HCT116 (cell line): Measurements from ENCODE around the gene KATNAL1. TPM values are rescaled to one million over a fixed set of nuclear protein-coding genes. Genes with fewer than 3 reads are reported as not detected.

ENCODE experiments used
- ATAC-seq: fragments of 200-7000 bp; cut with Tn5 transposase; 2 replicates; pipeline ENCODE4 v1.9.1; 2020; ENCODE audit warnings: mild to moderate bottlenecking, moderate library complexity
- BruUV-seq: library from RNA; stranded (reverse); fragments of 400-500 nt; replicated peaks from 2 replicates; lab custom pipeline; 2021; lab: Mats Ljungman, UMichigan
- CTCF ChIA-PET: fragments of 300-600 bp; sonication (Branson Sonifier 250); formaldehyde crosslinking; loops from one replicate; lab custom pipeline; 2021; ENCODE audit warnings: antibody characterized with exemption; lab: Charles Lee
- POLR2A ChIA-PET: fragments of 300-600, 350-600 bp; sonication (Branson Sonifier 250); formaldehyde crosslinking; loops from one replicate; lab custom pipeline; 2021; ENCODE audit warnings: antibody characterized with exemption; lab: Charles Lee
- RAD21 ChIA-PET, 2 experiments: fragments of 300-600 bp; sonication (Branson Sonifier 250); formaldehyde crosslinking; loops; one replicate each; lab custom pipeline; 2023; ENCODE audit warnings: low total read pairs in 2 of 2; ENCODE audit not compliant: uncharacterized antibody in 2 of 2, unreplicated experiment in 2 of 2, low non-redundant PET in 1 of 2; lab: Charles Lee
- DNase-seq: peaks from one replicate; pipeline ENCODE4 v3.0.0-alpha.2; 2010; ENCODE audit warnings: low read depth, low spot score
- H2AFZ ChIP-seq: fragments of 200-600 bp; shearing (Covaris generic), sonication (generic); 2 replicates; pipeline ENCODE4 v1.6.1; 2017; ENCODE audit warnings: low read depth, mixed run types, mixed read lengths, antibody characterized with exemption, low read length; ENCODE audit not compliant: poor library complexity, severe bottlenecking
- H3K27ac ChIP-seq: 2 replicates; pipeline ENCODE4 v1.5.1; 2012; ENCODE audit warnings: low read depth, low read length
- H3K27me3 ChIP-seq: fragments of 200-600 bp; sonication (generic); 2 replicates; pipeline ENCODE4 v1.6.1; 2016; ENCODE audit warnings: mixed run types, low read length, mixed read lengths; ENCODE audit not compliant: insufficient read depth
- H3K36me3 ChIP-seq, 2 experiments: fragments of 200-500 bp in 1 of 2; fragments of 200-600 bp in 1 of 2; sonication (Bioruptor generic) in 1 of 2; sonication (generic) in 1 of 2; 2 replicates each; pipeline versions ENCODE4 v1.5.1 to v1.6.1; 2014 to 2016; ENCODE audit warnings: low read length in 2 of 2, inconsistent platforms in 1 of 2, mixed read lengths in 1 of 2, mixed run types in 1 of 2; ENCODE audit not compliant: insufficient read depth in 2 of 2, control insufficient read depth in 1 of 2
- H3K4me1 ChIP-seq, 2 experiments: fragments of 200-600 bp in 1 of 2; sonication (generic) in 1 of 2; 2 replicates each; pipeline versions ENCODE4 v1.5.1 to v1.6.1; 2012 to 2017; ENCODE audit warnings: low read length in 2 of 2, inconsistent platforms in 1 of 2, mild to moderate bottlenecking in 1 of 2, mixed read lengths in 1 of 2, mixed run types in 1 of 2, moderate library complexity in 1 of 2; ENCODE audit not compliant: insufficient read depth in 2 of 2, control insufficient read depth in 1 of 2
- H3K4me2 ChIP-seq: fragments of 200-600 bp; sonication (generic); 2 replicates; pipeline ENCODE4 v1.6.1; 2017; ENCODE audit warnings: mixed run types, low read length, mixed read lengths
- H3K4me3 ChIP-seq, 2 experiments: fragments of 200-600 bp in 1 of 2; sonication (generic) in 1 of 2; replicated peaks in 1 of 2; 2 replicates each; pipeline ENCODE4 v1.5.1; 2011 to 2016; ENCODE audit warnings: low read length in 2 of 2, control low read depth in 1 of 2, low read depth in 1 of 2, mild to moderate bottlenecking in 1 of 2, mixed read lengths in 1 of 2, mixed run types in 1 of 2
- H3K79me2 ChIP-seq: fragments of 200-600 bp; sonication (generic); 2 replicates; pipeline ENCODE4 v1.6.1; 2017; ENCODE audit warnings: mild to moderate bottlenecking, mixed run types, low read length, moderate library complexity, mixed read lengths; ENCODE audit not compliant: insufficient read depth
- H3K9ac ChIP-seq: fragments of 200-600 bp; sonication (generic); 2 replicates; pipeline ENCODE4 v1.6.1; 2016; ENCODE audit warnings: low read length, mixed read lengths
- H3K9me2 ChIP-seq: fragments of 200-600 bp; sonication (generic), shearing (Covaris generic); 2 replicates; pipeline ENCODE4 v1.6.1; 2017; ENCODE audit warnings: mixed run types, mild to moderate bottlenecking, moderate library complexity; ENCODE audit not compliant: insufficient read depth
- H3K9me3 ChIP-seq, 2 experiments: fragments of 200-500 bp in 1 of 2; fragments of 200-600 bp in 1 of 2; sonication (Bioruptor generic) in 1 of 2; sonication (generic) in 1 of 2; 2 replicates each; pipeline ENCODE4 v1.6.1; 2014 to 2017; ENCODE audit warnings: low read length in 2 of 2, mixed read lengths in 2 of 2, inconsistent platforms in 1 of 2, low read depth in 1 of 2, mild to moderate bottlenecking in 1 of 2, mixed run types in 1 of 2, moderate library complexity in 1 of 2; ENCODE audit not compliant: control insufficient read depth in 1 of 2, insufficient read depth in 1 of 2
- H4K20me1 ChIP-seq: fragments of 200-600 bp; sonication (generic), shearing (Covaris generic); 2 replicates; pipeline ENCODE4 v1.6.1; 2017; ENCODE audit warnings: mixed run types, mild to moderate bottlenecking, moderate library complexity; ENCODE audit not compliant: insufficient read depth
- CBX3 ChIP-seq: IDR thresholded peaks from 2 replicates; pipeline ENCODE4 v1.6.1; 2012; ENCODE audit warnings: low read depth
- JUND ChIP-seq: IDR thresholded peaks from 2 replicates; pipeline ENCODE4 v1.6.1; 2012
- POLR2A ChIP-seq: IDR thresholded peaks from 2 replicates; pipeline ENCODE4 v1.7.0; 2011; ENCODE audit warnings: borderline replicate concordance; ENCODE audit not compliant: insufficient read depth, insufficient read length; ENCODE audit errors: extremely low read depth
- RAD21 ChIP-seq: IDR thresholded peaks from 2 replicates; pipeline ENCODE4 v1.6.1; 2012; ENCODE audit warnings: low read depth, mild to moderate bottlenecking
- SP1 ChIP-seq: IDR thresholded peaks from 2 replicates; pipeline ENCODE4 v1.6.1; 2012; ENCODE audit warnings: low read depth
- SRF ChIP-seq: IDR thresholded peaks from 2 replicates; pipeline ENCODE4 v1.6.1; 2012; ENCODE audit warnings: low read depth
- ZFX ChIP-seq: fragments of 450-650 bp; IDR thresholded peaks from 2 replicates; pipeline ENCODE4 v1.6.1; 2017
- intact Hi-C: fragments of 100-400 bp; cut with micrococcal nuclease; formaldehyde crosslinking; loops from 2 replicates; pipeline ENCODE4 v1.10.0; 2022
- total RNA-seq: library from RNA; stranded (reverse); gene quantifications from one replicate; pipeline ENCODE4 v1.2.1, GENCODE V29; 2021; ENCODE audit not compliant: unreplicated experiment
- TF ChIP-seq, protein P1 (sequence below): IDR thresholded peaks from 2 replicates; pipeline ENCODE4 v1.6.1; 2012; ENCODE audit warnings: low read depth
- TF ChIP-seq, protein P2 (sequence below): IDR thresholded peaks from 2 replicates; pipeline ENCODE4 v1.6.1; 2012

Gene KATNAL1
- total RNA-seq, 1 experiment from 2014 or later: 17.3 TPM

DNA sequence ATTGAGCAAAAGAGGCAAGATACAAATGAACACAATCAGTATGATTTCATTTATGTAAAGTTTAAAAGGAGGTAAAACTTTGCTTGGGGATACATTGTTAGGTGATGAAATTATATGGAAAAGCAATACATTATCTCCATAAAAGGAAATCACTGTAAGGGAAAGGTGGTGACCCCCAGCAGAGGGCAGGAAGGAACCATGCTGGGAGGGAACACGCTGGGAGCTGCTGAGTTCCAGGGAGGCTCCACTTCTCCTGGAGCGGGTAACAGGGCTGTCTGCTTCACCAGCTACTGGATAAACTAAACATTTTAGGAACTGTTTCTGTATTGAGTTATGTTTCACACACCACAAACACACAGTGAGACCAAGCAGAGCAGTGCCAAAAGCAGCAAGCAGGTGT, 91.2 kb downstream of the KATNAL1 start:
- CTCF ChIA-PET: no interaction called here
- Histone ChIP-seq H2AFZ (no peak overlapping the region), H3K4me1 (0 out of 4 replicates have a peak, but pooled peaks cover 0 to 7% of the 10 kb centered on the region in 2 experiments), H3K27ac (no peak overlapping the region), H3K27me3 (no peaks in the 10 kb centered on the region), H3K4me3 (no peak overlapping the region), H3K79me2 (peaks cover 6% of the 10 kb centered on the region), H3K36me3 (no peaks in the 10 kb centered on the region; a peak in 1 of 4 replicates), H3K4me2 (no peak overlapping the region)
- no TSS peak for BruUV-seq
- DNase-seq: no peak
- intact Hi-C loops: no loop called here
- TF ChIP-seq RAD21 (peak; percentile 35; the same call in 1 of the 2 replicates), POLR2A (no peak), SRF (peak; percentile 31; the same call in 1 of the 2 replicates), CBX3 (no peak)
- TF ChIP-seq, all 23 proteins: peak for 2
- Histone ChIP-seq H3K9ac (no peak overlapping the region), H3K9me3 (no peaks in the 10 kb centered on the region), H4K20me1 (no peaks in the 10 kb centered on the region), H3K9me2 (no peaks in the 10 kb centered on the region)
- POLR2A ChIA-PET: no interaction called here
- RAD21 ChIA-PET: no interaction called here
- ATAC-seq: peak; percentile 63; the same call in 1 of the 2 replicates

DNA sequence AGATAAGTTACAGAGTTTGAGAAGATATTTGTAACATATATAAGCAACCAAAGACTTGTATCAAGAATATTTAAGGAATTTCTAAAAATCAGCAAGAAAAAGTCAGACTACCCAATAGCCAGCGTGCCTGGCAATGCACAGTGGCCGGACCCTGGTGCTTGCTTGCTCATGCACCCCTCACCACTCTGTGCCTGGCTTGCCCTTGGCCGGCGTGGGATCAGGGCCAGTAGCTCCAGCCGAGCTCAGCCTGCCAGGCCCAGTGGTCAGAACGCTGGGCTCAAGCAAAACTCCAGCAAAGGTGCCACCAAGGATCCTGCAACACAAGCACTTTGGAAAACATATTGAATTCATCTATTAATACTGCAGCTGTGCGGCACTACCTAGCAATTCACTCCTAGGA, 95.1 kb downstream of the KATNAL1 start:
- H3K4me1 ChIP-seq: 0 out of 4 replicates have a peak, but pooled peaks cover 0 to 7% of the 10 kb centered on the region in 2 experiments
- ChIA-PET POLR2A (no interaction called here), RAD21 (no interaction called here), CTCF (no interaction called here)
- H3K27me3 ChIP-seq: no peaks in the 10 kb centered on the region
- DNase-seq (no peak), ATAC-seq (no peak)
- H4K20me1 ChIP-seq: no peaks in the 10 kb centered on the region
- H3K4me2 ChIP-seq: no peak overlapping the region
- H3K79me2 ChIP-seq: peaks cover 6% of the 10 kb centered on the region; the same call in 1 of the 2 replicates
- no peak overlapping the region for H2AFZ ChIP-seq
- no peaks in the 10 kb centered on the region for H3K9me3 ChIP-seq
- H3K36me3 ChIP-seq: no peaks in the 10 kb centered on the region; a peak in 1 of 4 replicates
- no TSS peak for BruUV-seq
- H3K27ac ChIP-seq: no peak overlapping the region
- no peak overlapping the region for H3K4me3 ChIP-seq
- intact Hi-C loops: no loop called here
- TF ChIP-seq JUND (no peak), POLR2A (no peak), SRF (no peak), ZFX (no peak), SP1 (no peak), RAD21 (no peak)
- TF ChIP-seq, protein P1, sequence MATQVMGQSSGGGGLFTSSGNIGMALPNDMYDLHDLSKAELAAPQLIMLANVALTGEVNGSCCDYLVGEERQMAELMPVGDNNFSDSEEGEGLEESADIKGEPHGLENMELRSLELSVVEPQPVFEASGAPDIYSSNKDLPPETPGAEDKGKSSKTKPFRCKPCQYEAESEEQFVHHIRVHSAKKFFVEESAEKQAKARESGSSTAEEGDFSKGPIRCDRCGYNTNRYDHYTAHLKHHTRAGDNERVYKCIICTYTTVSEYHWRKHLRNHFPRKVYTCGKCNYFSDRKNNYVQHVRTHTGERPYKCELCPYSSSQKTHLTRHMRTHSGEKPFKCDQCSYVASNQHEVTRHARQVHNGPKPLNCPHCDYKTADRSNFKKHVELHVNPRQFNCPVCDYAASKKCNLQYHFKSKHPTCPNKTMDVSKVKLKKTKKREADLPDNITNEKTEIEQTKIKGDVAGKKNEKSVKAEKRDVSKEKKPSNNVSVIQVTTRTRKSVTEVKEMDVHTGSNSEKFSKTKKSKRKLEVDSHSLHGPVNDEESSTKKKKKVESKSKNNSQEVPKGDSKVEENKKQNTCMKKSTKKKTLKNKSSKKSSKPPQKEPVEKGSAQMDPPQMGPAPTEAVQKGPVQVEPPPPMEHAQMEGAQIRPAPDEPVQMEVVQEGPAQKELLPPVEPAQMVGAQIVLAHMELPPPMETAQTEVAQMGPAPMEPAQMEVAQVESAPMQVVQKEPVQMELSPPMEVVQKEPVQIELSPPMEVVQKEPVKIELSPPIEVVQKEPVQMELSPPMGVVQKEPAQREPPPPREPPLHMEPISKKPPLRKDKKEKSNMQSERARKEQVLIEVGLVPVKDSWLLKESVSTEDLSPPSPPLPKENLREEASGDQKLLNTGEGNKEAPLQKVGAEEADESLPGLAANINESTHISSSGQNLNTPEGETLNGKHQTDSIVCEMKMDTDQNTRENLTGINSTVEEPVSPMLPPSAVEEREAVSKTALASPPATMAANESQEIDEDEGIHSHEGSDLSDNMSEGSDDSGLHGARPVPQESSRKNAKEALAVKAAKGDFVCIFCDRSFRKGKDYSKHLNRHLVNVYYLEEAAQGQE: no peak
- TF ChIP-seq, protein P2, sequence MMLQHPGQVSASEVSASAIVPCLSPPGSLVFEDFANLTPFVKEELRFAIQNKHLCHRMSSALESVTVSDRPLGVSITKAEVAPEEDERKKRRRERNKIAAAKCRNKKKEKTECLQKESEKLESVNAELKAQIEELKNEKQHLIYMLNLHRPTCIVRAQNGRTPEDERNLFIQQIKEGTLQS: no peak
- H3K9me2 ChIP-seq: no peaks in the 10 kb centered on the region
- H3K9ac ChIP-seq: no peak overlapping the region
